ENCODE measurements around the gene DUS4L. TPM values are rescaled to one million over a fixed set of nuclear protein-coding genes. Genes with fewer than 3 reads are reported as not detected.

DUS4L gene
- total RNA-seq, 1 experiment from 2014 or later = 12.6 TPM

DNA sequence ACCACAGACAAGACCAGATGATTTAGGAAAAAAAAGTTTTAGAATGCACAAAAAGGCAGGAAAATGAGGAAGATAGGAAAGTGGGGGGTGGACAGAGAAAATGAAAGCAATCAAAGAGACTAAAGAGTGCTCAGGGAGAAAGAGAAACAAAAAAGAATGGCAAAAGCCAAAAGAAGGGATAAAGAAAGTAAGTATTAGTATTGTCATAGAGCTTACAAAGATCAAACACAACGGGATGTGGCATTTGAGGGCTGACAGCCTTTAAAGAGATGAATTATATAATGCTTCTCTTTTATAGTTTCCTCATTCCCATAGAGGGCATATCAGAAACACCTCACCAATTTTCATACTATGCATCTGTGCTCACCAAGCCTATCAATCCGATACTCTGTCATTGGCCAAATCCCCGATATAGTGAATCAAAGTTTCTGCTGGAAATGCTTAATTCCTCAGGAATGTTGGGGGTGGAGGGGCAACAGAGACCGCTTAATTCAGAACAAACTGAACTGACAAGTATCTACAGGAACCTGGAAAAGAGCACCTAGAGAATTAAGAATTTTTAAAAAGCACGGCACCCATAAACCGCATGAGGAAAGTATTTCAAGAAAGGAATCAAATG lies 2.8 kb upstream of the DUS4L start:
- Histone ChIP-seq H3K4me1 (ENCODE audit: insufficient read depth, low read length, poor library complexity, severe bottlenecking) (peaks cover 15% of the 10 kb centered on the region), H3K4me3 (ENCODE audit: low read depth, low read length, poor library complexity, severe bottlenecking) (no peak overlapping the region), H3K36me3 (ENCODE audit: insufficient read depth, low read length, poor library complexity, severe bottlenecking) (no peaks in the 10 kb centered on the region), H3K27me3 (replicated peaks; ENCODE audit: insufficient read depth, low read depth, low read length, poor library complexity) (no peaks in the 10 kb centered on the region), H3K27ac (ENCODE audit: low read depth, low read length, poor library complexity, severe bottlenecking) (no peak overlapping the region), H3K9me3 (ENCODE audit: low read depth, low read length, poor library complexity, severe bottlenecking) (no peaks in the 10 kb centered on the region)
- no TSS peak for BruUV-seq (replicated peaks)
- TF ChIP-seq, protein P1, sequence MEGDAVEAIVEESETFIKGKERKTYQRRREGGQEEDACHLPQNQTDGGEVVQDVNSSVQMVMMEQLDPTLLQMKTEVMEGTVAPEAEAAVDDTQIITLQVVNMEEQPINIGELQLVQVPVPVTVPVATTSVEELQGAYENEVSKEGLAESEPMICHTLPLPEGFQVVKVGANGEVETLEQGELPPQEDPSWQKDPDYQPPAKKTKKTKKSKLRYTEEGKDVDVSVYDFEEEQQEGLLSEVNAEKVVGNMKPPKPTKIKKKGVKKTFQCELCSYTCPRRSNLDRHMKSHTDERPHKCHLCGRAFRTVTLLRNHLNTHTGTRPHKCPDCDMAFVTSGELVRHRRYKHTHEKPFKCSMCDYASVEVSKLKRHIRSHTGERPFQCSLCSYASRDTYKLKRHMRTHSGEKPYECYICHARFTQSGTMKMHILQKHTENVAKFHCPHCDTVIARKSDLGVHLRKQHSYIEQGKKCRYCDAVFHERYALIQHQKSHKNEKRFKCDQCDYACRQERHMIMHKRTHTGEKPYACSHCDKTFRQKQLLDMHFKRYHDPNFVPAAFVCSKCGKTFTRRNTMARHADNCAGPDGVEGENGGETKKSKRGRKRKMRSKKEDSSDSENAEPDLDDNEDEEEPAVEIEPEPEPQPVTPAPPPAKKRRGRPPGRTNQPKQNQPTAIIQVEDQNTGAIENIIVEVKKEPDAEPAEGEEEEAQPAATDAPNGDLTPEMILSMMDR (conservative IDR thresholded peaks at IDR 0.05; ENCODE audit: low read depth, low read length) = no peak
- no peak for TF ChIP-seq EZH2 (IDR thresholded peaks at IDR 0.05; ENCODE audit: borderline replicate concordance, low read depth, low read length, poor library complexity, severe bottlenecking)
- POLR2A ChIA-PET (ENCODE audit: low non-redundant PET) = no interaction called here
- intact Hi-C loops (cut with micrococcal nuclease; ENCODE audit: unreplicated experiment) = loop anchor here (5.0 kb wide), 1 partner anchor 89 kb away; the partner anchor contains the start of gene GPR22
- DNase-seq (ENCODE audit: low spot score) = no peak
- CTCF ChIA-PET = no interaction called here

DNA sequence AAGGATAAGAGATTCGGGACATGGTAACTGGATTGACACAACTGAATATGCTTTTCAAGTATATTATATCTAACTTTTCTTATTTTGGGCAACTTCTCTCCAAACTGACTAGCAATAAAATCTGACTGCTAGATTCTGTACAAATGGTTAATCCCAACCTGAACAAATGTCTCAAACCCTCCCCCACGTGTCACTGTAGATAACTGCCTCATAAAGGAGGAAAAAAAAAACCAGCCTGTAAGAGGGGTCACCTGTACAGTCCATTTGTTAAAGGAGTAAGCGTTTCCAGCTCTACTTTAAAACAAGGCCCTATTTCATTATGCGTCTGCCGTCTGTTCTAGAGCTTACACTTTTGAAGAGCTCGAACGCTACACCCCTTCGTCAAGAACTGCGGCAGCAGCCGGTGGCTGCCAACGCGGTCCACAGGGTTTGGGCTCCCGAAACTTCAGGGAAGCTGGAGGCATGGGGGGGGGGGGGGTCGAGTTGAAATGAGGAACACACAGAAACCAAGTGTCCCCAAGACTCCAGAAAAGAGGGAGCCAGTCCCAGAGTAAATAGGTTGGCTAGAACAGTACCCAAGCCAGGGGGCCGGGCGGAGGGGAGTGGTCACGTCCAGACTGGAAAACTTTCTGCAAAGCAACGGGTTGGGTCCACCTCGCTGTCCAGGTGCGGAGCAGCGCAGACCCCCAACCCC lies 543 bp upstream of the DUS4L start:
- Histone ChIP-seq H3K4me3 (ENCODE audit: low read depth, low read length, poor library complexity, severe bottlenecking) (peak overlapping the region; percentile 96), H3K27me3 (replicated peaks; ENCODE audit: insufficient read depth, low read depth, low read length, poor library complexity) (no peaks in the 10 kb centered on the region), H3K36me3 (ENCODE audit: insufficient read depth, low read length, poor library complexity, severe bottlenecking) (no peaks in the 10 kb centered on the region), H3K4me1 (ENCODE audit: insufficient read depth, low read length, poor library complexity, severe bottlenecking) (peaks cover 15% of the 10 kb centered on the region), H3K27ac (ENCODE audit: low read depth, low read length, poor library complexity, severe bottlenecking) (peak overlapping the region; percentile 94), H3K9me3 (ENCODE audit: low read depth, low read length, poor library complexity, severe bottlenecking) (no peaks in the 10 kb centered on the region)
- ChIA-PET POLR2A (ENCODE audit: low non-redundant PET) (interaction anchor here (0.6 kb wide), 1 partner anchor 12 kb away, joined by 3 read pairs; no protein-coding TSS in a partner anchor), CTCF (no interaction called here)
- intact Hi-C loops (cut with micrococcal nuclease; ENCODE audit: unreplicated experiment) = loop anchor here (5.0 kb wide), 1 partner anchor 91 kb away; the partner anchor contains the start of gene GPR22
- BruUV-seq (replicated peaks) = no TSS peak
- DNase-seq (ENCODE audit: low spot score) = peak; percentile 65
- TF ChIP-seq EZH2 (IDR thresholded peaks at IDR 0.05; ENCODE audit: borderline replicate concordance, low read depth, low read length, poor library complexity, severe bottlenecking) = no peak
- TF ChIP-seq, protein P1 (conservative IDR thresholded peaks at IDR 0.05; ENCODE audit: low read depth, low read length) = no peak

DNA sequence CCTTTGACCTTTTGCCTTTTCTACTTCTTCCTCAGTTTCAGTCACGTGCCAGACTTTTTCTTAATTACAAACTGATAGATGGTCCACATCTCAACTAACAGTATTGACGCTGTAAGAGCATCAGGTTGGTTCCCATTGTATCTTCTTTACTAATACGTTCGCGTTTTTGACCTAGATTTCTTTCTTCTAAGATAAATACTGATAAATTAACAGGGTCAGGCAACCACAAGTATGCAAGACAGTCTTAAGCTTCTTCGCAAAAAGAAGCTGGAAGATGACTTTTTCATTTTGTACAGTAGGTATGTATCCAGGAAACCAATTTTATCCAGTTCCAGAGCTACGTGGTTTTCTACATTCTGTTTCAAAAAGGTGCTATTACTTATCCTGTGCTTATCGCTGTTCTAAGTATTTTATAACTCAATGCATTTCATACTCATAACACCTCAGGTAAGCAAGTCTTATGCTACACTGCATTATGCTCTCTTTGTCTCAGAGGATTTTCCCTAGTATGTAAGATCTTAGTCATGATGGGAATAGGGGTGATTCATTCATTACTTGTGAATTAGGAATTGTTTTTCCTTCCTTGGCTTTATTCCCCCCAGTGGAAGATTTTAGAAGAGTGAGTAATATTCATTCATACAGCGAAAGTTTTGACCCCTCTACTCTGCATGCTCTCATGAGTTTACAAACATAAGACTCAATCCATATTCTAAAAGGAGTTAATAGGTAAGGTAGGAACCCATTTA lies 955 bp downstream of the DUS4L start:
- no peak for TF ChIP-seq EZH2 (IDR thresholded peaks at IDR 0.05; ENCODE audit: borderline replicate concordance, low read depth, low read length, poor library complexity, severe bottlenecking)
- TF ChIP-seq, protein P1 (conservative IDR thresholded peaks at IDR 0.05; ENCODE audit: low read depth, low read length) = no peak
- Histone ChIP-seq H3K4me1 (ENCODE audit: insufficient read depth, low read length, poor library complexity, severe bottlenecking) (peaks cover 15% of the 10 kb centered on the region), H3K4me3 (ENCODE audit: low read depth, low read length, poor library complexity, severe bottlenecking) (peak overlapping the region; percentile 96), H3K36me3 (ENCODE audit: insufficient read depth, low read length, poor library complexity, severe bottlenecking) (peaks cover 2% of the 10 kb centered on the region), H3K27ac (ENCODE audit: low read depth, low read length, poor library complexity, severe bottlenecking) (peak overlapping the region; percentile 94), H3K27me3 (replicated peaks; ENCODE audit: insufficient read depth, low read depth, low read length, poor library complexity) (no peaks in the 10 kb centered on the region), H3K9me3 (ENCODE audit: low read depth, low read length, poor library complexity, severe bottlenecking) (no peaks in the 10 kb centered on the region)
- intact Hi-C loops (cut with micrococcal nuclease; ENCODE audit: unreplicated experiment) = loop anchor here (5.0 kb wide), 1 partner anchor 92 kb away; the partner anchor contains the start of gene GPR22
- DNase-seq (ENCODE audit: low spot score) = no peak
- TSS peak; percentile 53 for BruUV-seq (replicated peaks)
- POLR2A ChIA-PET (ENCODE audit: low non-redundant PET) = no interaction called here
- CTCF ChIA-PET = no interaction called here
